HG03175 (cell line): Measurements from ENCODE around the gene GTF2A1L.
"Not testable (repeated sequence)": the region's sequence is repeated elsewhere in the genome, so short reads cannot be mapped to it uniquely, and the experiment has no call there.

Experiments
- ATAC-seq: cut with Tn5 transposase; IDR thresholded peaks from one replicate; pipeline ENCODE4 v1.9.1; 2021; ENCODE audit warnings: mild to moderate bottlenecking, moderate library complexity; ENCODE audit not compliant: unreplicated experiment

The GTF2A1L gene

GRCh38 chr2:48607307-48608014 is 10.2 kb upstream of the GTF2A1L start:
- ATAC-seq = no peak

GRCh38 chr2:48613211-48613610 is 4.4 kb upstream of the GTF2A1L start:
- ATAC-seq = no peak

DNA sequence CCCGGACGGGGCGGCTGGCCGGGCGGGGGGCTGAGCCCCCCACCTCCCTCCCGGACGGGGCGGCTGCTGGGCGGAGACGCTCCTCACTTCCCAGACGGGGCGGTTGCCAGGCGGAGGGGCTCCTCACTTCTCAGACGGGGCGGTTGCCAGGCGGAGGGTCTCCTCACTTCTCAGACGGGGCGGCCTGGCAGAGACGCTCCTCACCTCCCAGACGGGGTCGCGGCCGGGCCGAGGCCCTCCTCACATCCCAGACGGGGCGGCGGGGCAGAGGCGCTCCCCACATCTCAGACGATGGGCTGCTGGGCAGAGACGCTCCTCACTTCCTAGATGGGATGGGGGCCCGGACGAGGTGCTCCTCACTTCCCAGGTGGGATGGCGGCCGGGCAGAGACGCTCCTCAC is 3.1 kb upstream of the GTF2A1L start:
- not testable (repeated sequence) for ATAC-seq

GRCh38 chr2:48619526-48619925 is 1.9 kb downstream of the GTF2A1L start:
- no peak for ATAC-seq

- no peak for ATAC-seq
Measured at GRCh38 chr2:48620604-48621003, 2.9 kb downstream of the GTF2A1L start.

DNA sequence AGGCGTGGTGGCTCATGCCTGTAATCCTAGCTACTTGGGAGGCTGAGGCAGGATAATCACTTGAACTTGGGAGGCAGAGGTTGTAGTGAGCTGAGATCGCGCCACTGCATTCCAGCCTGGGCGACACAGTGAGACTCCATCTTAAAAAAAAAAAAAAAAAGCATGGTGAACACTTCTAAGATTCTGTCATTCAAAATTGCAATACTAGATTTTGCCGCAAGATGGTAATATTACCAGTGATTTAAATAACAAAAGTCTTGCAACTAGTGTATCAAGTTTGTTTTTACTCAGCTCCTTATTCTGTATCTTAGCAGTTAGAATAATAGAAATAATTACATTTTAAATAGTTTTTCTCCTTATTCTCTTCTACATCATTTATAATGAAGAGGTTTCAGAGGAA is 5.0 kb downstream of the GTF2A1L start:
- ATAC-seq = not testable (repeated sequence)

DNA sequence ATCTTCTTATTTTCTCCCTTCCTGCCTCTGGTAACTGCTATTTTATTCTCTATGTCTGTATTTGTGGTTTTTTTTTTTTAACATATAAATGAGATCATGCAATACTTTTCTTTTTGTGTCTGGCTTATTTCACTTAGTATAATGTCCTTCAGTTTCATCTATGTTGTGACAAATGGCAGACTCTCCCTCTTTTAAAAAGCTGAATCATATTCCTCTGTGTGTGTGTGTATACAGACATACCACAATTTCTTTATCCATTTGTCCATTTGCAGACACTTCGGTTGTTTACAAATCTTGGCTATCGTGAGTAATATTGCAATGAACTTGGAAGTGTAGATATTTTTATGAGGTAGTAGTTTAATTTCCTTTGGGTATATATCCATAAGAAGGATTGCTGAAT is 7.0 kb downstream of the GTF2A1L start:
- ATAC-seq = no peak

GRCh38 chr2:48626047-48626446 is 8.4 kb downstream of the GTF2A1L start:
- ATAC-seq = no peak

GRCh38 chr2:48633143-48633542 is 15.5 kb downstream of the GTF2A1L start:
- no peak for ATAC-seq

- no peak for ATAC-seq
Measured at GRCh38 chr2:48635786-48636185, 18.1 kb downstream of the GTF2A1L start.

DNA sequence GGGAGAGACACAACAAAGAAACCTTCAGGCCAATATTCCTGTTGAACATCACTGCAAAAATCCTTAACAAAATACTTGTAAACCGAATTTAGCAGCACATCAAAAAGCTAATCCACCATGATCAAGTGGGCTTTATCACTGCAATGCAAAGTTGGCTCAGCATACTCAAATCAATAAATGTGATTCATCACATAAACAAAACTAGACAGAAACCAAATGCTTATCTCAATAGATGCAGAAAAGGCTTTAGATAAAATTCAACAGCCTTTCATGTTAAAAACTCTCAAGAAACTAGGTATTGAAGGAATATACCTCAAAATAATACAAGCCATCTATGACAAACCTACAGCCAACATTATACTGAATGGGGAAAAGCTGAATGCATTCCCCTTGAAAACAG is 20.6 kb downstream of the GTF2A1L start:
- no peak for ATAC-seq

DNA sequence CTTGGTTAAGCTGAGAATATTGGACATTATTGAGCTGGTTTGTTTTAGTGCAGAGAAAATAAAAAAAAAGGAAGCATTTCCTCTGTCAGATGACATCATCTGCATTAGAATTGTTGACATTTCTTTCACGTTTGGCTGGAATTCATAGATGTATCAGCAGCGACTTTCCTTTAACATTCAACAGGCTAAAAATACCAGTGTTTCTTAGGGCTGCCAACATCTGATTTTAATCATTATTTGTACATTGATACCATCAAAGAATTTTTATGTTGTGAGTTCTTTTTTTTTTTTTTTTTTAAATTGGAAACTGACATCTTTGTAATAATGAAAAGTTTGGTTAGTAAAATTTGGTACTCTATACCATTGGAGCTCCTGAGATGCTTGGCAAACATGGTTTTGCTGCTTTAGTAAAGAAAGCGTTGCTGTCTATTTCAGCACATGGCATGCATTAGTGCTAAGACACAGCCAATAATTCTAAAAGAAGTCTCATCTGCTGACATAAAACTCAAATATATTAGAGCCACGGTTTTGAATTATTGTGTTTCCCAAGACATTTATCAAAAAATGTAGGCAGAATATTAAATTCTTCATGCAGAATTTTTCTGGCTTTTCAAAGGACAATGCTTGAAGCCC is 33.6 kb downstream of the GTF2A1L start:
- ATAC-seq = no peak

GRCh38 chr2:48668992-48669391 is 51.3 kb downstream of the GTF2A1L start:
- ATAC-seq = peak; percentile 84

- ATAC-seq = no peak
Measured at GRCh38 chr2:48673581-48673980, 55.9 kb downstream of the GTF2A1L start.

DNA sequence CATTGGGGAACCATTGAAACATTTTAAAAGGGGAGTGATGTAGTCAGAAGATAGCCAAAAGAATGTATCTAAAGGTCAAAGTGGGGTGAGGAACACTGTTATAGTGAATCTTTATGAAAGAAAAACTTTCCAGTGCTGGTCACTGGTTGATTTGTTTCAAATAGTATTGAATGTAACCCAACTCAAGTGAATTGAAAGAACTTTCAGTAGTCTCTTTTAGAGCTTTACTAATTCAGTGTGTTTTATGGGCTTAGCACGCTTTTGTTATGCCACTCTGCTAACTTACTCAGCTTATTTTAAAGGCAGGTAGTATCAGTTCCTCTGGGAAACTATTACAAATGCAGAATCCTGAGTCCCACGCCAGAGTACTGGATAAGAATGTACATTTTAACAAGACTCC is 57.3 kb downstream of the GTF2A1L start:
- ATAC-seq = no peak

DNA sequence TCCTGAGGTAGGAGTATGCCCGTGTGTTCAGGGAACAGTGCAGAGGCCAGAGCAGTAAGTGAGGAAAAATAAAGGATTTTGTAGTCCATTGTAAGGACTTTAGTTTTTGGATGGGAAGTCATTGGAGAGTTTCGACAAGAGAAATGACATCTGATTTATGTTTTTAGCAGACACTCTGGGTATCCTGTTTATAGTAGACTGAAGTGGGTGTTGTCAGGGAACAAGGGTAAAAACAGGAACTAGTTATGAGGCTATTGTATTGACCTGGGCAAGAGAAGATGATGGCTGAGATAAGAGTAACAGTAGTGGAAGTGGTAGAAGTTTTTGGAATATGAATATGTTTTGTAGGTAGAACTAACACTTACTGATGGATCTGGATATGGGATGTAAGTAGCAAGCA is 59.8 kb downstream of the GTF2A1L start:
- no peak for ATAC-seq

GRCh38 chr2:48685126-48685525 is 67.5 kb downstream of the GTF2A1L start:
- no peak for ATAC-seq

GRCh38 chr2:48691935-48692691 is 74.5 kb downstream of the GTF2A1L start:
- ATAC-seq = no peak

- ATAC-seq = no peak
Measured at GRCh38 chr2:48693066-48693465, 75.4 kb downstream of the GTF2A1L start.

DNA sequence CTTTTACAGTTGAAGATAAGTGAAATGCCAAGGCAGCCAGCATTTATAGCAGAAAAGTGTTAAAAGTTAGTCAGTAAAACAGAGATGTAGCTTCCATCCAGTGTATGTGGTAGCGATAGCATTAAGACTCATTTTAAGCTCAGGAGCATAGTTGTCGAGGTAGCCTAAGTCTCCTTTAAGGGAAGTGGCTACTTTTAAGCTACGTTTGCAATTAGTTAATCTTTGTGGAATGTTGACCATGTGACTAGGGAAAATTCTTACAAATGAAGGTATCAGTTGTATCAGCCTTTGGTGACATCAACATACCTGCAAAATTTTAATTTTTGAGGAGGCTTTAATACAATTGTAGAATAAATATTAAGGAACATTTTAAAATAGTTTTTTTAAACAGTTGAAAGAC is 76.0 kb downstream of the GTF2A1L start:
- no peak for ATAC-seq

GRCh38 chr2:48694149-48694548 is 76.5 kb downstream of the GTF2A1L start:
- no peak for ATAC-seq

DNA sequence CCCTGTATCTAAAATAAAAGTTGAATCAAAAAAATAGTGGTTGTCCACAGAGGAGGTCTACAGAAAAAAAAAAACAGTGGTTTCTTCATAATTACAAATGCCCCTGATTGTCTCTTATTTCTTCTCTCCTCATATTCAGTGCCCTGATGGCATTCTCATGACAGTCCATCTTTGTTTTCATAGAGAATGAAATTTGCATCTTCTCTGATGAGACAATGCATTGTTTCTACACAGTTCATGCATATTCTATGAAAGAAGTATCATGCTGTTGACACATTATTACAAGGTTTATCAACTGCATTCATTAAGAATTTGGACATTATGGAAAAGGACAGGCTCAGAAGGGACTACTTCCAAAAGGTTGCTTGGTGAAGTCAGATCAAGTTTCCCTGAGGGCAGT is 78.3 kb downstream of the GTF2A1L start:
- no peak for ATAC-seq
